GM21723 (cell line): ENCODE results near the gene CACNA2D1.

ENCODE experiments used
- ATAC-seq: cut with Tn5 transposase; IDR thresholded peaks from one replicate; pipeline ENCODE4 v1.9.1; 2021; ENCODE audit warnings: mild to moderate bottlenecking, moderate library complexity; ENCODE audit not compliant: unreplicated experiment

CACNA2D1 gene

DNA sequence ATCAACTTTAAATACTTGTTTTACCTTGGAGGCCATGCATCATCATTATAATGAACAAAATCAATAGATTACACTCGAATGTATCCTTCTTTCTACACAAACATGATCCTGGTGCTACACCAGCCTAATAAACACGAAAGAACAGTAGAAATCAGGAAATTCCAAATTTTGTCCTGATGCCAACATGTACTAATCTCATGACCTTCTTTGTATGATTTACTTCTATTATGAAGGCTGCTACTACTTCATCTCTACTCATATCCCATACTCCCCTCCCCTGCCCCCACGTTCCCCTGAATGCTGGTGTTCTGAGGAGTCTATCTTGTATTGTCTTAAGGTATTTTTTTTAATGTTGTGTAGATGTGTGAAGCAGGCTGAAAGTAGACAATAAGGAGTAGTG lies 315.0 kb downstream of the CACNA2D1 start:
- no peak for ATAC-seq

DNA sequence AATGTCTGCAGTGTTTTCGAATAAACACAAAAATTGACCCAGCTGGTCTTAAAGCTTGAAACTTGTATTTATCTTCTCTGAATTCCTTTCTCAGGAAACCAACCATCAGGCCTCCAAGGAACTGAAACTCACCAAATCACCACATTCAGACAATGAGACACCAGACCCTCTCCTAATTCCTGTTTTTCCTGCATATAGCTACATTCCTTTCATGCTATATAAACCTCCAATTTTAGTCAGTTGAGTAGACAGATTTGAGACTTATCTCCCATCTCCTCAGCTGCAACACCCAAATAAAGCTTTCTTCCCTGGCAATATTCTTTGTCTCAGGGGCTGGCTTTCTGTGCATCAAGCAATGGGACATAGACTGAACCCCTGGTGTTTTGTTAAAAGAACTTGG lies 317.0 kb downstream of the CACNA2D1 start:
- no peak for ATAC-seq

DNA sequence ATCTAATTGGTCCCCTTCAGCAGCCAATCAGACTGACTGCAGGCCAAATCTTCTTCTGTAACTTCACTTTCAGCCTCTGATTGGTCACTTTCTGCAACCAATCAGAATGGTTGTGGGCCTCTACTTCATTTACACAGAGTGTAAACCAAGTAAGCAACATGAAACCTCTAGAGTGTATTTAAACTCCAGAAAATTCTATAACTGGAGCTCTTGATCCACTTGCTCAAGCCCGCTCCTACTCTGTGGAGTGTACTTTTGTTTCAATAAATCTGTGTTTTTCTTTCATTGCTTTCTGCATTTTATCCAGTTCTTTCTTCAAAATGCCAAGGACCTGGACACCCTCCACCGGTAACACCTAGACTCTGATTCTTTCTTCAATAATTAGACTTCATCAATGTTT lies 319.1 kb downstream of the CACNA2D1 start:
- no peak for ATAC-seq

DNA sequence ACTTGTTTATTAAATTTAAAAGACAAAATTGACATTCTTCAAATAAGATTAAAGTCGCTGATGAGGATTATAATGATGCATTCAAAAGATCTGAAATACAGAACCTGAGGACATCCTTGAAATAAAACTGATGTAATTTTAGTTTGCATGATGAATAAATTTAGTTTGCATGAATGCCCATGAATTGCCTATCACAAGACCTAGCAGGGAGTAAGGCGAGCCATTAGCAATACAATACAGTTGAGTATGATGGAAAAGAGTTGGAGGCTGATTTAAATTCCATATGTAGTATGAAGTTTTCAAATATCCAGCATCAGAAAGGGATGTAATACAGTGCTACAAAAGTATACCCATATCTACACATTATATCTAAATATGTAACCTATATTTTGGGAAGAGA lies 321.3 kb downstream of the CACNA2D1 start:
- ATAC-seq = no peak

DNA sequence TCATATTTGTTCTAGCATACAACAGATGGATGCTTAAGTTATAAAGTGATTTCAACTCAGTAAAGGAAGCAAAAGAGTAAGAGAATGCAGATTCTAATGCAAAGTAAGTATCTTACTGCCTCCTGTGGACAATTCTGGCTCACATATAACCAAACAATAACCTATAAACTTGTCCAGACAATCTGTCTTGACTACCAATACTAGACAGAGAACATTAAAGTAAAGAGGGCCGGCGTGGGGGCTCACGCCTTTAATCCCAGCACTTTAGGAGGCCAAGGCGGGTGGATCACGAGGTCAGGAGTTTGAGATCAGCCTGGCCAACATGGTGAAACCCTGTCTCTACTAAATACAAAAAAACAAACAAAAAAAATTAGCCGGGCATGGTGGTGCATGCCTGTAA lies 329.3 kb downstream of the CACNA2D1 start:
- no peak for ATAC-seq

DNA sequence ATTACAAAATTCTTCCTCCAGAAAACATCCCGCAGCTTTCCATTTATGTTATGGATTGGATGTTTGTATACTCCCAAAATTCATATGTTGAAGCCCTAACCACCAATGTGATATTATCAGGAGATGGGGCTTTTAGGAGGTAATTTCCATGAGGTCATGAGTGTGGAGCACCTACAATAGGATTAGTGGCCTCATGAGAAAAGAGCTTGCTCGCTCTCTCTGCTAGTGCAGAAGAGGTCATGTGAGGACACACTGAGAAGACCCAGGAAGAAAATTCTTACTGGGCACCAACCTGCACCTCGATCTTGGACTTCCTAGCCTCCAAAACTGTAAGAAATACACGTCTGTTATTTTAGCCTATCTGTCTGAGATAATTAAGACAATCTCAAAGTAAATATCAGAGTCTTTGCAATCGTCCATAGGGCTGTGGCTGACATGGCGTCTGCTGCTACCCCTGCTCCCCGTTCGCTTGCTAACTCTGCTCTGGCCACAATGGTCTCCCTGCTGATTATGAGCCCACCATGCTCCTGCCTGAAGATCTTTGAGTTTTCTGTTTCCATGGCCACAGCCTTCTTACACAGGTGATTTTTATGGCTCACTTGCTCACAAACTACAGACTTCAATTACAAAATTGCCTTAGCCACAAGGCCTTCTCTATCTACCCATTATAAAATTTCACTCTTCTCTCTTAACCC lies 333.3 kb downstream of the CACNA2D1 start:
- ATAC-seq = no peak

DNA sequence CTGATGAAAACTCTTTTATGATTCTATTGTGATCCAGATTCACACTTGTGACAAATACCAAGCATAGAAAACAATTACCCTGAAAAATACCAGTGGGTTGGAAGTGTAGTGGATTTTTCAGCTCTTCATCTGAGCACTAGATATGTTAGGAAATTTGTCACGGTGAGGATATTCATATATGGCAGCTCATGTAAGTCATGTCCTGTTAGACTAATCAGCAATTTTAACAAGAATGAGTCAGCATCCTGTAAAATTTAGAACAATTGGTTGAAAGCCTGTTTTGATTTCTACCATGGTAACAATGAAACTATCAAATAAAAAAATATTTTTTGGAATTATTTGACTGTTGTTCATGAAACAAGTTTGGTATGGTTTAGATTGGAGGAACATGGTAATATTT lies 334.3 kb downstream of the CACNA2D1 start:
- ATAC-seq = no peak

DNA sequence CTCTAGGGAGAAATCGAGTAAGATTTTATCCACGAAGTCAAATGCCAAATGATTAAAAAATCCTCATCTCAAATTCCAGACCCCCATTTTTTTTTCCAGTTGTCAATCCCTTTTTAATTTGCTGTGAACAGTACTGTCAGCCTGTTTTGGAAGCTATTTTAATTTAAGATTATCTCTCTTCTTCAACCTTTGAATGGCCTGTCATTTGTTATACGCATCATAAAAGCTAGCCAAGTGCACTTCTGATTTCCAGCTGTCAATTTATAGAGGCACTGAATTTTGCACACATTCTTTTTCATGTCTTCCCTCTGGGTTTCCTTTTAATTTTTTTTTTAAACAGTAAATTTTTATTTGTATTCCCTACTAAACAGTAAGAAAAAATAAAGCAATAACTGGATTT lies 337.4 kb downstream of the CACNA2D1 start:
- no peak for ATAC-seq

DNA sequence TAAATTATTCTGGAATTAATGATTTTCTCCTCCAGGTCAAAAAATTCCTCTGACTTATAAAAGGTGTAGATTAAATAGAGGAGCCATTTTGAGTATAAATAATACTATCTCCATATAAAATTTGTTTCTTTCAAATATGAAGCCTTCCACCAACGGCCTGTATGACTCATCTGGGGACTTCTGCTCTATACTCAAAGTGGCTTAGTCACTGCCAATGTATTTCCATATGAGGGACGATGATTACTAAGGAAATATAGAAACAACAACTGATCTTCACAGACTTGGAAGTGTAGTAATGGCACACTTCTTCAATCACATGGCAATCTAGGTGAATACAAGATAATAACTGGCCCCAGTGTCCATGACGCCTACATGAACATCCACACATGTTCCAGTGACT lies 338.1 kb downstream of the CACNA2D1 start:
- ATAC-seq = no peak

DNA sequence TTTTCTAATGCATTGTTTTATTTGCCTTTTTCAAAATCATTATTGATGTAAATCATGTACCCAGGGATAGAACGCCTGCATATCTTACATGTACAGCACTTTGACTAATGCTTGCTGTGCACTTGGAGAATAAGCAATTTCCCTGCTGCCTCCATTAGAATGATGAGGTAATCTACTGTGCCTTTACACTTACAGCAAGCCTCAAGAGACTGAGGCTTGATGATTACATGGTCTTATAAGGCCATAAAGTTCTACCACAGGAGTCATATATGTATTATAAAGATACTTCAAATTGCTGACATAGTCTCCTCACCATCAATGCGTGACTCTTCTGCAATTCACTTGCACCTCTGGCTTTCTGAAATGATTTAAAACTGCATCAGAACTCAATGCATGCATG lies 345.2 kb downstream of the CACNA2D1 start:
- ATAC-seq = no peak

DNA sequence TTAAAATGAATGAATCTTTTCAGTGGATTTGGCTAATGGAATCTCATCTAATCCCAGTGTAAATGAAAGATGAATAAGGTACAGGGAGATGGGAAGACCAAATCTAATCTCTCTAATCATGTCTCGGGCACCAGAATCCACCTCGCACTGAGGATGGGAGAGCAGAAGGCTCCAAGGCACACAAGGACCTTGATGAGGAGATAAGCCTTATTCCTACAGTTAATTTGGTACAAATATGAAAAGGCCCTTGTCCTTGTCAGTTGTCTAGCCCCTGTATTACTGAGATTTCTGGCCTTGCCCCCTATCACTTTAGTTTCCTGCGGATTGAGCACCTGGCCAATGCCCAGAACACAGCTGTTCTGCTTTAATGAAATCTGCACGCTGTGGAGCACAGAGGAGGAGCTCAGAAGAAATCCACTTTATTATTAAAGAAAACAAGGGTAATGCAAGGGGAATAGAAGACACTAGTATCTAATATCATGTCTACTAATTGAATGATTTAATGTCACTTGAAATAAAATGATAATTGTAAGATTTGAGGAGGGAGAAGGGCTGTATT lies 352.4 kb downstream of the CACNA2D1 start:
- ATAC-seq = no peak

DNA sequence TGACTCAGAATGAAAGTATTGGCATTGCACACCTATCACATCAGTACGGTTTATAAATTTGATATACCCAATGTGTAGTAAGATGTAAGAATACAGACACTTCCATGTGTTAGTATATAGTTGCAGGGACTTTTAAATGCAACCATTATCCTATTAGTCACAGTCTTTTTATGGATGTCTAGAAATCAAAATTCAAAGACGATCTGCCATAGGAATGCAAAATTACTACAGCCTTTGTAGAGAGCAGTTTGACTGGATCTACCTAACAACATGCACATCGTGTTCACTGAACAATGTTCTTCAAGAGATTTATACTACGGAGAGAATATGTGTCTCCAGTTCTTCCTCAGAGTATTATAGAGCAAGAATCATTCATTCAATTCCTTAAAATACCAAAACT lies 356.5 kb downstream of the CACNA2D1 start:
- ATAC-seq = no peak

DNA sequence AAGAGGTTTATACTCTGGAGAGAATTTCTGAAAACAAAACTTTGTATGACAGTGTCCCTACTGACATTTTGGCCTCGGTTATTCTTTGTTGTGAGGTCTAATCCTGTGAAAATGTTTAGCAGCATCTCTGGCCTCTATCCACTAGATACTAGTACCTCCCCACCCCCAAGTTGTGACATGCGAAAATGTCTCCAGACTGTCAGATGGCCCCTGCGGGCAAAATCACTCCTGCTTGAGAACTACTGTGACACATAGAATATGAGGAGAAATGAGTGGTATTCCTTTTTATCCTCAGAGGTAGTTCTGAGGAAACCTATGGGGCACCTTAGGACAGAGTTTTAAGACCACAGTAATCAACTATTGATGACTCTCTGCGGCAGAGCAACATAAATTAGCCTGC lies 358.5 kb downstream of the CACNA2D1 start:
- no peak for ATAC-seq

DNA sequence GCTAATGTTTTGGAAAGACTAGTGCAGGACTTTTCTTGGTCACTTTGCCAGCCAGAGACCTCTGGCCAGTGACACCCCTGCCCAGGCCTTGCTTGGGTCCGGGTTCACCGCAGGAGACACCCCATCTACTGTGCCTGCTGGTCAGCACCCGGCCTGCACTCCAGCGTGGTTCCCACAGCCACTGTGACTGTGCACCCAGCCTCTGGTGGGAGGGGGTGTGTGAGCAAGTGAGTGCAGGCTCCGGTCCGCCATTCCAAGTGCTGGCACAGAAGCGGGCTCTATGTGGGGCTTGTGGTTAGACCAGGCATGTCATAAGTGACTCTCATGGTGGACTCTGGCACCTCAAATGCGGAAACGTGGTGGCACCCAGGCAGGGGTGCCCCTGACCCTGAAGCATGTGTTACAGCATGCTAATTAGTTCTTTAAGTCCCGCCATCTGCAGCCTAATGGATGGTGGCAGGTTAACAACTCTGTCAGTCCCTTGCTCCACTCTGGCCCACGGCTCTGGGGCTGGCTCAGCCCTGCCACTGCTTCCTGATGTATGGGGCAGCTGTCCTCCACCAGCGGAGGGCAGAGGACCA lies 361.8 kb downstream of the CACNA2D1 start:
- ATAC-seq = no peak

DNA sequence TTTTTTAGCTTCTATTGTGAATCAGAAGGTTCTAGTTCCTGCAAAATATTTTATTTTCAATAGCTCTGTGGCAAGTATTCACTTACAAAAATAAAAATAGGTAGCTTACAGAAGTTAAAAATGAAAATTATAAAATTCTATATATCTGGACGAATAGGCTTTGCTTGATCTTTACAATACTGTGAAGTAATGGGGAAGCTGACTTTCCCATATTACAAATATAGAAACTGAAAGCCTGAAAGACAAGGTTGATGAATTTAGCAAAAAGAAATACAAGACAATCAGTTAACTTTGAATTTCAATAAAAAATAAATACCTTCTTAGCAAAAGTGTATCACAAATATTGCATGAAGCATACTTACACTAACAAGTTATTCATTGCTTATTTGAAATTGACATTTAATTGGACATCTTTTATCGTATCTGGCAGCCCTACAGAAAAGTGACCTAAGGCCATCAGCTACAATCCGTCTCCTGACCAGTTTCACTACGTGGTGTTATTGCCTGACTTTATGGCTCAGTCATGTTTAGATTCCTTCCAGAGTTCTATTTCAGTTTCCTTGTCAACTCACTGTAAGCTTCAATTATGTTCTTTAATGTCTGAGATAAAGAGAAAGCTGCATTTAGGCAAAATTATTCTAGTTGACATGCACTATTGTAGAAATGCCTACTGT lies 363.2 kb downstream of the CACNA2D1 start:
- ATAC-seq = no peak

DNA sequence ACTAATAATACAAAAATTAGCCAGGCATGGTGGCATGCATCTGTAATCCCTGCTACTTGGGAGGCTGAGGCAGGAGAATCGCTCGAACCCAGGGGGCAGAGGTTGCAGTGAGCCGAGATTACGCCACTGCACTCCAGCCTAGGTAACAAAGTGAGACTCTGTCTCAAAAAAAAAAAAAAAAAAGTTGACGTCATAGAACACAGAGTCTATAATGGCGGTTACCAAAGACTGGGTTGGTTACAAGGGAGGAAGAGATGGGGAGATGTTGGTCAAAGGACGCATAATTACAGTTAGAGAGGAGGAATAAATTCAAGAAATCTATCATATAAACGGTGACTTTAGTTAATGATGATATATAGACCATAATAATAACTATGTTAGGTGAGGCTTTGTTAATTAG lies 364.1 kb downstream of the CACNA2D1 start:
- ATAC-seq = no peak

DNA sequence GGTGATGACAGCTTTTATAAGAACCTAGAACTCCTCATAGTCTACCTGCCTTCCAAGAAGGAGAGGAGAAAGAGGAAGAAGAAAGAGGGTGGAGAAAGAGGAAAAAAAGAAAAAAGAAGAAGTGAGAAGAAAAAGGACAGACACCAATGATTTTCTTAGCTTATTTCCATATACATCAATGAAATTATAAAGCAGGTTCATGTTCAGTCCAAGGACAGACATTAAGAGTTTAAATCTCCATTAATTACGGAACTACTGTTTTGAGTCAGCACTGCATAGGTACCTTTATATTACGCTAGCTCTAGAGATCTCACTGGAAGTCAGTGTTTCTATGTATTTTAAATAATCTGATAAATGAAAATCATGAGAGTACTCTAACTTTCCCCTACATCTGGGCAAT lies 364.8 kb downstream of the CACNA2D1 start:
- no peak for ATAC-seq

DNA sequence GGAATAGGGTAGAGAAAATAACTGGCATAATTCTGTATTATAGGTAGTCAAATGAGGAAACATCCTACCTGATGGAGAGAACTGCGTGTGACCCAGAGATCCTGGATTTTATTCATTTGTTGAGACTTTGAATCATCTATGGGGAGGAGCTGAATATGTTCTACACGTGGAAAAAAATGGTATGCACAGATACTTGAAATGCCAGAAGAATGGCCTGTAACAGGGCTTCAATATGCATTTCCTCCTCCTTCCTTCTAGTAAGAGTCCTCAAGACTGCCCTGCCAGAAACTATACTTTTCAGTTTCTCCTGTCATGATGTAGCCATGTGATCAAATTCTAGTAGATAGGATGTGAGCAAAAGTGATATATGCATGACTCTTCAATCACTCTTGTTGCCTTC lies 372.1 kb downstream of the CACNA2D1 start:
- ATAC-seq = no peak

DNA sequence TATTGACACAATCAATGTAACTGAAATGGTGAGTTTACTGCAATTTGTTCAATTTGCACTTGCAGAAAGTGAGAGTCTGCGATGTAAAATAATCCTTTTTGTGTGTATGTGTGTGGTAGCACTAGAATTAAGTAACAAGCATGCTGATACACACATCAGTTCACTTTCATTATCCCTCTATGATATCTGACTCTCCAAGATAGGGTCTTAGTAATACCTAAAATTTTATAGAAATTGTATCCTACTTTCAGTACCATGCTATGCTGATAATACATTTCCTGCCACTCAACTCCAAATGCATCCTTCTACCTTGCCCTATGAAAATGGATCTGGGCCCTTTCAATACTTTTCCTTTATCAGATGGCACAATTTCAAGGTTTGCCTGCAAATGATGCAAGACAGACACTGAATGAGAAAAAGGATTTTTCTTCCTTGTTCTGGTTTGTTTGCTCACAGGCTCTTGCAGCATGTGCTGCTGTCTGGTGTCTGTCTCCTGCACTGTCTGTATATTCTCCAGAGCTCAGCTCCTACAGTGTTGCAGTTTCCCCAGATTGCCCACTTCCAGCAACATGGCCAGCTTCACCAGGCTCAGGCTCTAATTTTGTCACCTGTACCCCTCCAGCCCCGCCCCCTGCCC lies 375.8 kb downstream of the CACNA2D1 start:
- ATAC-seq = no peak

DNA sequence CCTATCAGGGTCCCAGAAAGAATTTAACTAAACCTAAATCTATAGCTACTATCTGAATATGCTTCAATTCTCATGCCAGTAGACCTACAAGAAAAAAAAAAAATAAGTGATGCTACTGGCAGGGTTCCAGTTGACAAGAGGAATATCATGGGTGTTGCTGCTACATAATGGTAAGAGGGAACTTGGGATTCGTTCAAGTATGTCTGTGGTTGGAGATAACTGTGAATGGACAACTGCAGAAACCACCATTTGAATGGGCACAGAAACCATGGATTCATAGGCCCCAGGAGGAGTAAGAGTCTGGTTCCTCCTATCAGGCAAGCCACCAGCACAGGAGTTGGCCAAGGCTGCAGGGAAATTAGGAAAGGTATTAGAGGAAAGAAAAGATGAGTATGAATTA lies 386.1 kb downstream of the CACNA2D1 start:
- ATAC-seq = no peak

DNA sequence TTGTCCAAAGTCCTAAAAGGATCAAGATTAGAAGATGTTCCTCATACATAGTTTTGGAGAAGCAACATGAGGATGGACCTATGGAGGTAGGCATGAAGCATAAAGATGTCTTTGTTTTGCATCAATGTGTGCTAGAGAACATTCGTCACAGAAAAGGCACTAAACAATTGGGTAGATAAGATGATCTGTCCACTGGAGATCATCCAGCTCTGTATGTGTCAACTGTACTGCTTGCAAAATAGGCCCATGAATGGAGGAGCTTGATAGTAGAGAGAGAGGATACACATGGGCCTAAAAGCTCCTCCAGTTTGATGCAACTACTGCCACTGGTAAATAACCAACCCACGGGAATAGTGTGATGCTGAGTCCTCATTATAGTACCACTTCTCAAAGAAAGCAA lies 387.3 kb downstream of the CACNA2D1 start:
- no peak for ATAC-seq

DNA sequence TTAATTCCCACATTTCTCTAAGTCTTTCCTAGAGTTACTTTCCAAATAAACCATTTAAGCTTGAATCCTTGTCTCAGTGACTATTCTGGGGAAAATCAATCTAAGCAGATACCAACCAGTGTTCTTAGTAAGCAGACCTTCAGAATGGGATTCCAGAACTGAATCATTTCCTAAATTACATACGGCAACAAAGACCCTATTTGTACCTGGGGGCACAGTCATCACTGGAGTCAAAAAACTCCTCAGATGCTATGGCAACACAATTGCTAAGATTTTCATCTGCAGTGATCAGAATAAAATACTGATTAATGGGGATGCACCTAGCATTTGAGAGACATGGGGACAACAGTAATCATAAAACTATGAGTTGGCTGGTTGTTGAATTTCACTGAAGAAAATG lies 389.0 kb downstream of the CACNA2D1 start:
- ATAC-seq = no peak
